Tibial artery (tissue), 4 donors: ENCODE data around the gene NRP2.

ENCODE experiments used
- DNase-seq, 2 donors: peaks; one replicate each; pipeline ENCODE4 v3.0.0-alpha.2; 2019
- H3K27ac ChIP-seq, 2 donors: fragments of 200-600 bp; sonication (generic) in 1 of 2; 1 replicate in 1 of 2; 2 replicates in 1 of 2; pipeline ENCODE4 v1.5.1; 2018 to 2019; ENCODE audit warnings: mild to moderate bottlenecking in 1 of 2
- H3K27me3 ChIP-seq, 2 donors: fragments of 200-600 bp; sonication (generic) in 1 of 2; one replicate each; pipeline versions ENCODE4 v1.5.1 to v1.6.0; 2016 to 2019
- H3K36me3 ChIP-seq, 3 donors: fragments of 200-600 bp; sonication (generic) in 2 of 3; one replicate each; pipeline ENCODE4 v1.5.1; 2016 to 2019; ENCODE audit warnings: mild to moderate bottlenecking in 2 of 3
- H3K4me1 ChIP-seq, 4 donors: fragments of 200-600 bp; sonication (generic) in 2 of 4; 1 replicate in 3 of 4; 2 replicates in 1 of 4; pipeline ENCODE4 v1.5.1; 2016 to 2019
- H3K4me3 ChIP-seq, 2 donors: fragments of 200-600 bp; sonication (generic) in 1 of 2; 1 replicate in 1 of 2; 2 replicates in 1 of 2; pipeline ENCODE4 v1.5.1; 2018 to 2019; ENCODE audit warnings: mild to moderate bottlenecking in 2 of 2
- H3K9me3 ChIP-seq, 3 donors: fragments of 200-600 bp; sonication (generic) in 1 of 3; one replicate each; pipeline ENCODE4 v1.5.1; 2016 to 2019
- intact Hi-C: fragments of 100-400 bp; cut with DNase I; formaldehyde crosslinking; loops from one replicate; pipeline ENCODE4 v1.15.0; 2023; ENCODE audit warnings: low total_unique reads
- TF ChIP-seq, protein P1 (sequence below), 2 experiments: fragments of 200-600 bp in 1 of 2; fragments of 450-650 bp in 1 of 2; IDR thresholded peaks; one replicate each; pipeline ENCODE4 v1.5.1; 2017 to 2019; ENCODE audit warnings: antibody characterized with exemption in 2 of 2, mild to moderate bottlenecking in 1 of 2, moderate library complexity in 1 of 2

The NRP2 gene

DNA sequence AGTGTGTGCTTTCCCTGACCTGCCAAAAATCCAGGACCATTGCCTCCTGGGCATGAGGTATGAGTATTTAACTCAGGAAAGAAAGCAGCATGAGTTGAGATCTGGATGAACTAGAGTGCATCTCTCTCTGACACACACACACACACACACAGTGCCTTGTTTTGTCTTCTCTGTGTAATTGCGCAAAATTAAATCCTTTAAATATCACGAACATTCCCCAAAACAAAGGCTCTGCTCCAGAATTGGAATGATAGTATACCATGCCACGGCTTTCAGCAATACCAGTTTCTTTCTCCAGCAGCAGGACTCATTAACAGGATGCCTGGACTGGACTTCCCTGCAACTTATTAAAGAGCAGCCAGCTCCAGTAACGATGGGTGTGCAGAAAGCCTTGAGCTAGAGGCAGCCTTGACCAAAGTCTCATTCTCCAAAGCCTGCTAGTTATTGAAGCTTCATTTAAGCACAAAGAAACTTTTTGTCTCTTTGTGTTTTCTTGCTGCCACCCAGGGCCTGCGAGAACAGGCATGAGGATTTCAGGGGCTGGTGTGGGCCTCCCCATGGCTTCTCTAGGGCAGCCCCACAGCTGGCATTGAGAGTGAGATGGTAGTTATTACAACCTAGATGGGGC lies 101.7 kb downstream of the NRP2 start:
- TF ChIP-seq, protein P1, sequence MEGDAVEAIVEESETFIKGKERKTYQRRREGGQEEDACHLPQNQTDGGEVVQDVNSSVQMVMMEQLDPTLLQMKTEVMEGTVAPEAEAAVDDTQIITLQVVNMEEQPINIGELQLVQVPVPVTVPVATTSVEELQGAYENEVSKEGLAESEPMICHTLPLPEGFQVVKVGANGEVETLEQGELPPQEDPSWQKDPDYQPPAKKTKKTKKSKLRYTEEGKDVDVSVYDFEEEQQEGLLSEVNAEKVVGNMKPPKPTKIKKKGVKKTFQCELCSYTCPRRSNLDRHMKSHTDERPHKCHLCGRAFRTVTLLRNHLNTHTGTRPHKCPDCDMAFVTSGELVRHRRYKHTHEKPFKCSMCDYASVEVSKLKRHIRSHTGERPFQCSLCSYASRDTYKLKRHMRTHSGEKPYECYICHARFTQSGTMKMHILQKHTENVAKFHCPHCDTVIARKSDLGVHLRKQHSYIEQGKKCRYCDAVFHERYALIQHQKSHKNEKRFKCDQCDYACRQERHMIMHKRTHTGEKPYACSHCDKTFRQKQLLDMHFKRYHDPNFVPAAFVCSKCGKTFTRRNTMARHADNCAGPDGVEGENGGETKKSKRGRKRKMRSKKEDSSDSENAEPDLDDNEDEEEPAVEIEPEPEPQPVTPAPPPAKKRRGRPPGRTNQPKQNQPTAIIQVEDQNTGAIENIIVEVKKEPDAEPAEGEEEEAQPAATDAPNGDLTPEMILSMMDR (IDR thresholded peaks at IDR 0.05): no peak
- Histone ChIP-seq H3K4me3 (no peak overlapping the region), H3K36me3 (no peaks in the 10 kb centered on the region), H3K4me1 (no peaks in the 10 kb centered on the region), H3K27me3 (no peaks in the 10 kb centered on the region), H3K9me3 (no peaks in the 10 kb centered on the region), H3K27ac (no peak overlapping the region)
- DNase-seq: no peak
- intact Hi-C loops: no loop called here

DNA sequence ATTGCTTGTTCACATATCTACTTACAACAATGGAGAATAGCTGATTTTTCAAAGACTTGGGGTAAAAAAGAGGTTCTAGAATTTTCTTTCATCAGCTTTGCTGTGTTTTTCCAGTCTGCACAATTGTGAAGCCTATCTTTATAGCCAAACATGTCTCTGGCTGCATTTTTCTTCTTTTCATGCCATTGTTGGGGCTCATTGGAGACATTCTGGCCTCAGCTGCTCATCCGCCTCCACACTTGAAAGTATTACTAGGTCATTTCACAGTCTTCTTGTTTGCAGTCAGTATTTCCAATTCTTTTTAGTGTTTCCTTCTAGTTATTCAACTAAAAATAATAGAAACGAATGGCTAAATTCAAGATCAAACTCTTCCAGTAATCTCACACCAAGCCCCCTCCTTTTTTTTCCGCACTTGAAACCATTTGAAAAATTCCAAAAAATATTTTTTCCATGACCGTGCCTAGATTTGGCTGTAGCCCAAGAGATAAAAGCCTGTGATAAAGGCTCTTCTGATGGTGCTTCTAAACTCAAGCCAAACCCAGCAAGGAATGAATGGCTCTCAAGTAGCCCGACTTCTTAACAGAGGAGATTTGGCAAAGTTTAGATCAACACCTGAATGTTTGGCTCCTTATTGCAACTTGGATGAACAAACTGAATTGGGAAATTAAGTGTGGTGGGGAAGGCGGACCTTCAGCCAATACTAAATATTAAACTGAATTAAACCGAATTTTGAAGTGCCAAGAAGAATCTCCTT lies 103.4 kb downstream of the NRP2 start:
- Histone ChIP-seq H3K9me3 (no peaks in the 10 kb centered on the region), H3K4me3 (no peak overlapping the region), H3K36me3 (no peaks in the 10 kb centered on the region), H3K27me3 (no peaks in the 10 kb centered on the region), H3K4me1 (no peaks in the 10 kb centered on the region), H3K27ac (no peak overlapping the region)
- DNase-seq: no peak
- intact Hi-C loops: no loop called here
- TF ChIP-seq, protein P1 (IDR thresholded peaks at IDR 0.05): no peak

DNA sequence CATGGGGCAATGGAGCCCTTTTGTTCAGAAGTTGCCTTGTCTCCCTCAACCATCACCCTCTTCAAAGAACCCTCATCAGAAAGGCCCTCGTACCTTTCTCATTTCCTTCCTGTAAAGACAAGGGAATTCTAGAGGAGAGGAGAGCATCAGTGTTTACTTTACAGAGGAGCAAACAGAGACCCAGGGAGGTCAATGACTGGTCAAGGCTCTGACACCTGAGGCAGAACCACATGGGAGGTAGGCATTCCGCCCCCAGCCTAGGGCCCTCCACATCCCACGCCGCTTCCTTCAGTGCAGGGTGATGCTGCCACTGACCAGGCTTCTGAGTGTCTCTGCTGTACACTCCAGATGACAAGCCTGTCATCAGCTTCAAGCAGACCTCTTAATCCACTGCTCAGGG lies 104.7 kb downstream of the NRP2 start:
- TF ChIP-seq, protein P1 (IDR thresholded peaks at IDR 0.05): no peak
- intact Hi-C loops: no loop called here
- Histone ChIP-seq H3K27me3 (no peaks in the 10 kb centered on the region), H3K9me3 (no peaks in the 10 kb centered on the region), H3K27ac (no peak overlapping the region), H3K4me1 (no peaks in the 10 kb centered on the region), H3K4me3 (no peak overlapping the region), H3K36me3 (no peaks in the 10 kb centered on the region)
- no peak for DNase-seq

DNA sequence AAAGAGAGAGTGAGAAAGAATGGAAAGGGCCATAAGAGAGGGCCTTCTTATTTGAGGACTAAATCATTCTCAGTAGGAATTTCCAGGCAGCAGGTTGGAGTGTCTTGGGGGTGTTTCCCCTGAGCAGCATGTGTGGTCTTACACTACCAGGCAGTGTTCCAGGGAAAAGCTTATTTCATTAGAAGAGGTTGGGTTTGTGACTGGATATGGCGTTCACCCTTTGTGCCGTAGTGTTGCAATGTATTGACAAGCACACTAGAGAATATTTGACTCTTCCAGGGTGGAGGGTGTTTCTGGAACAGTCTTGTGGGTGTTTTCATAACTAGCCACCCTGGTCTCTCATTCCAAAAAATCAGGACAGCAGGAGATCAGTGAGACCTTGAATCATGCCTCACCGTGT lies 105.5 kb downstream of the NRP2 start:
- DNase-seq: no peak
- no peak overlapping the region for H3K27ac ChIP-seq
- TF ChIP-seq, protein P1 (IDR thresholded peaks at IDR 0.05): no peak
- intact Hi-C loops: no loop called here
- H3K9me3 ChIP-seq: no peaks in the 10 kb centered on the region
- H3K36me3 ChIP-seq: peaks cover 0 to 4% (median 0%) of the 10 kb centered on the region in 3 donors
- H3K4me3 ChIP-seq: no peak overlapping the region
- H3K4me1 ChIP-seq: no peaks in the 10 kb centered on the region
- H3K27me3 ChIP-seq: no peaks in the 10 kb centered on the region

DNA sequence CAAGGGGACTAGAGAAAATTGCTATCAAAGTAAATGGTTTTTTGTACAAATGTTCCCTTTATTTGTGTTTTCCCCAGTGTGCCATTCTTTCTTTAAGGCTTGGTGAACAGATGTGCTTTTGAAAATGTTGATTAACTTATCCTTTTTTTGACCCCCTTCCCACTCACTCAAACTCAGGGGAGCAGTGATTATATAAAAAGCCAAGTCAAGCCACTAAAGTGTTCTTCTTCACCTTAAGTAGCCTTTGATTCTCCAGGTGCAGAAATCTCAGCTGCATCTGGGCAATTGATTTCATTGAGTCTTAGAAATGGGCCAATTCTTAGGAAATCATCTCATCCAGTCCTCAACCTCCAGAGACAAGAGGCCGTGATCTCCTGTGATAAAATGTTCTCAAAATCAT lies 107.6 kb downstream of the NRP2 start:
- Histone ChIP-seq H3K4me1 (no peaks in the 10 kb centered on the region), H3K27ac (no peak overlapping the region), H3K27me3 (no peaks in the 10 kb centered on the region), H3K9me3 (no peaks in the 10 kb centered on the region), H3K4me3 (no peak overlapping the region), H3K36me3 (peaks cover 0 to 7% (median 6%) of the 10 kb centered on the region in 3 donors)
- no peak for DNase-seq
- intact Hi-C loops: no loop called here
- TF ChIP-seq, protein P1 (IDR thresholded peaks at IDR 0.05): no peak
